Astrocyte of the spinal cord (primary cell): ENCODE data around the gene BRPF1.
A peak's percentile ranks its signal among the peaks of the same experiment; 100 is the strongest.

Experiments
- DNase-seq: peaks from one replicate; pipeline ENCODE4 v3.0.0; 2011; ENCODE audit warnings: low read depth, low spot score
- H3K4me3 ChIP-seq: 2 replicates; pipeline ENCODE4 v1.5.1; 2011; ENCODE audit warnings: low read depth, mild to moderate bottlenecking, low read length, moderate library complexity
- in situ Hi-C: cut with HindIII; loops from 2 replicates; pipeline ENCODE4 v1.10.0; 2017; ENCODE audit warnings: low sequenced_read_pairs
- TF ChIP-seq, protein P1 (sequence below): IDR thresholded peaks from 2 replicates; pipeline ENCODE4 v1.5.1; 2012; ENCODE audit warnings: low read depth, mild to moderate bottlenecking, low read length, inconsistent platforms

BRPF1 gene

DNA sequence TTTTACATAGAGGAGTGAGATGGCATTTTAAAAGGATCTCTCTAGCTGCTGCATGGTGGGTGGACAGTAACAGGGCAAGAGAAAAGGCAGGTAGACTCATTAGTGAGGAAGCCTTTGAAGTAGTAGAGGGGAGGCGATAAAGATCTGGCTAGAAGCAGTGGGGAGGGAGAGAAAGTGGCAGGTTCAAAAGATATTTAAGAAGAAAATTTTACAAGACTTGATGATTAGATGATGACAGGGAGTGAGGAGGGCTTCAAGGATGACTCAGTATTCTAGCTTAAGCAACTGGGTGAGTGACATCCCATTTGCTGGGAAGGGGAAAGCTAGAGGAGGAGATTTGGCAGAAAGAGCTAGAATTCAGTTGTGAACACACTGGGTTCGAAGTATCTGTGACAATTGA lies 3.8 kb upstream of the BRPF1 start:
- no peak for DNase-seq
- TF ChIP-seq, protein P1, sequence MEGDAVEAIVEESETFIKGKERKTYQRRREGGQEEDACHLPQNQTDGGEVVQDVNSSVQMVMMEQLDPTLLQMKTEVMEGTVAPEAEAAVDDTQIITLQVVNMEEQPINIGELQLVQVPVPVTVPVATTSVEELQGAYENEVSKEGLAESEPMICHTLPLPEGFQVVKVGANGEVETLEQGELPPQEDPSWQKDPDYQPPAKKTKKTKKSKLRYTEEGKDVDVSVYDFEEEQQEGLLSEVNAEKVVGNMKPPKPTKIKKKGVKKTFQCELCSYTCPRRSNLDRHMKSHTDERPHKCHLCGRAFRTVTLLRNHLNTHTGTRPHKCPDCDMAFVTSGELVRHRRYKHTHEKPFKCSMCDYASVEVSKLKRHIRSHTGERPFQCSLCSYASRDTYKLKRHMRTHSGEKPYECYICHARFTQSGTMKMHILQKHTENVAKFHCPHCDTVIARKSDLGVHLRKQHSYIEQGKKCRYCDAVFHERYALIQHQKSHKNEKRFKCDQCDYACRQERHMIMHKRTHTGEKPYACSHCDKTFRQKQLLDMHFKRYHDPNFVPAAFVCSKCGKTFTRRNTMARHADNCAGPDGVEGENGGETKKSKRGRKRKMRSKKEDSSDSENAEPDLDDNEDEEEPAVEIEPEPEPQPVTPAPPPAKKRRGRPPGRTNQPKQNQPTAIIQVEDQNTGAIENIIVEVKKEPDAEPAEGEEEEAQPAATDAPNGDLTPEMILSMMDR = no peak
- no peak overlapping the region for H3K4me3 ChIP-seq
- in situ Hi-C loops = no loop called here

DNA sequence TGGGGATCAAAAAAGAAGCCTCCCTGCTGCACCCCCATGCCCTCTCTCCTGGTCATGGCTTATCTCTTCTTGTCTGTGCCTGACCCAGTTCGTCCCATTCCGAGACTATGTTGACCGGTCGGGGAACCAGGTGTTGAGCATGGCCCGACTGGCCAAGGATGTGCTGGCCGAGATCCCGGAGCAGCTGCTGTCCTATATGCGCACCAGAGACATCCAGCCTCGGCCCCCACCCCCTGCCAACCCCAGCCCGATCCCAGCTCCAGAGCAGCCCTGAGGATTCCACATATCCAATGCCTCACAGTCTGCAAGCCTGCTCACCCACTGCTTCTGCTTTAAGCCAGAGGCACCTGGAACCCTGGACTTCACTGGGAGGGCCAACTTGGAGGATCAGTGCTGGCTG lies 2.1 kb upstream of the BRPF1 start:
- in situ Hi-C loops = no loop called here

DNA sequence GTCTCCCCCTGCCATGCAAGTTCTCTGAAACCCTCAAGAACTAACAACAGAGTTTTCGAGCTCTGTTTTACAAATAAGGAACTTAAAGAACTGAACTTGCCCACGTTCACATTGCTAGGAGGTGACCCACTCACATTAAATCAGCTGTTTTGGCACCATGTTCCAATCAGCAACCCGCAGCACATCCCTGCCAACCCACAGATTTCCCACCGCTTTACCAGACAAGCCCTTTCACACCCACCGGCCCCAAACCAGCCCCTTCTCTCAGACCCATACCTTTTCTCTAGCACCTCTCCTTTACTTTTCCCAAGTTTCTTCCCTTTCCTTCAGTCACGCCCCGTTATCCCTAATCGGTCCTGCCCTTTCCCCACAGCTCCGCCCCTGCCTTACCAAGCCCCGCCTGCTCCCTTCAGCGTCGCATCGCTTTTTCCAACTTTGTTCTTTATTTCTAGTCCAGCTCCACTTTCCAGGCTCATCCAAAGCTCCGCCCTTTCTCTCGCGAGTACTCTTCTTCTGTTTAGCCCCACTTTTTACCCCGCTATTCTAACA lies 804 bp upstream of the BRPF1 start:
- TF ChIP-seq, protein P1 = no peak
- in situ Hi-C loops = no loop called here
- no peak for DNase-seq
- peak overlapping the region; percentile 43 for H3K4me3 ChIP-seq

More for the DNA sequence above, 2.1 kb upstream of the BRPF1 start:
- no peak overlapping the region for H3K4me3 ChIP-seq
- no peak for DNase-seq
- TF ChIP-seq, protein P1 = no peak

DNA sequence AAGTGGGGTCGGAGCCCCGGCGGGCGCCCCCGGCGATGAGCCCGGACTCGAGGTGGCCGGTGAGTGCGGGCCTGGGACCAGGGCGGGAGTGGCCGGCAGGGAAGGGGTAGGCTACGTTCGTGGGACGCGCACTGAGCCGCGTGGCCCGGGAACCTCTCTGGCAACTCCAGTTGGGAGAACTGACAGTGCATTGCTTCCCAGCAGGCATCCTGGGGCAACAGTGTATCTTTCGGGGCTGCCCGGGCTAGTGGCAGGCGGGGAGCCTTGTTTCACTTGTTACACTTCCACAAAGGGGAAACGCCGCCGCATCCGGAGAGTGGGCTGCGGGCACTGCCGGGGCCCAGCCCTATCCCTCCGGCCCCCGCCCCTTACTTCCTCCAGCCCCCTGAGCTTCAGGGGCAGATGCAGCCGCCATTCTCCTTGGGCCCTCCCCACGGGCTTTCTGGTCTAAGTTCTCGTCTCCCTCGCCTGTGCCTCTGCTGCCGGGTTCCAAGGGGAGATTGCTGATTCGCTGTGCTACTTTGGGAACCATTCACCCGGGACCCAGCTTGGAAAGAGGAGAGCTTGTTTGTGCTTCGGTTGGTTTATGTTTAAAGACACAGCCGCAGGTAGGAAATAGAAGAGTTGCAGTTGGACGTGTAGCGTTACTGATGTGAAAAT lies 675 bp downstream of the BRPF1 start:
- TF ChIP-seq, protein P1 = no peak
- peak overlapping the region; percentile 84 for H3K4me3 ChIP-seq
- in situ Hi-C loops = no loop called here
- DNase-seq = no peak

DNA sequence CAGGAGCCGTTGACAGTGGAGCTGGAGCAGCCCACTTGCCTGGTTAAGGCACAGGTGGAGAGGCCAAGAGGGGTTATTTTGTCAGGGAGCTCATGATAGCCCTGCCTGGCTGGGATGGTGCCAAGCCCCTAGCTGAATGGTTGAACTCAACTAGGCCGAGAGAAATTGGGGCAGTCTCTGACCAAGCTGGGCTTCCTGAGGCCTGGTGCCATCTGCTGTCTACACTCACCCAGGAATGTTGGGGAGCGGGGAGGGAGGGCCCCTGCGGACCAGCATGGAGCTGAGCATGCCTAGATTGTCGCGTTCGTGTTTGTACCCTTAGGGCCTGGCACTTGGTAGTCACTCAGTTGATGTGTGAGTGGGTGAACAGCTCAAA lies 1.2 kb downstream of the BRPF1 start:
- no peak for DNase-seq
- TF ChIP-seq, protein P1 = no peak
- H3K4me3 ChIP-seq = peak overlapping the region; percentile 84
- in situ Hi-C loops = no loop called here

DNA sequence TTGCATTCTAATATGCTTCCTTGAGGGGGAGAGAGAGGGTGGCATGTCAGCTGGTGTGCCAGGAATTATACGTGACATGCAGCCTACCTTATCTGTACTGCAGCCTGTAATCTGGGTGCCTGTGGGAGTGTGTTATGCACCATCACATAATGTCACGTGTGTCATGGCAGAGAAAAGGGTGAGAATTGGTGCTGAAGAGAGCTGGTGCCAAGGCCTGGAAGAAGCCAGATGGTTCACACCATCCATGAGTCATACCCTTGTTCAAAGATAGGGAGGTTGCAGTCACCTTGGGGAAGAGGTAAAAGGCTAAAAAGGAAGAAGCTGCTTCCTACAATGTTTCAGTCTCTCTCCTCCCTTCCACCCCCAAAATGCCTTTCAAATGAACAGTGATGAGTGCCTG lies 5.3 kb downstream of the BRPF1 start:
- TF ChIP-seq, protein P1 = no peak
- H3K4me3 ChIP-seq = no peak overlapping the region
- no peak for DNase-seq
- in situ Hi-C loops = no loop called here
